Measurements from ENCODE around the gene NCK1.

GRCh38 chr3:136988651-136989050 lies 126.6 kb downstream of the NCK1 start:
- TF ChIP-seq CTCF (conservative IDR thresholded peaks at IDR 0.05 in 1 of 2, IDR thresholded peaks at IDR 0.05 in 1 of 2; ENCODE audit: low read depth in 1 of 2, low read length in 2 of 2) (no peak), EZH2 (IDR thresholded peaks at IDR 0.05; ENCODE audit: low read length, missing control alignments) (no peak)

All from fibroblast of lung (primary cell).